Fibroblast of skin of scalp (primary cell): ENCODE measurements around the gene NDUFB5.
"Not testable (repeated sequence)": the region's sequence is repeated elsewhere in the genome, so short reads cannot be mapped to it uniquely, and the experiment has no call there.

ENCODE experiments used
- DNase-seq: peaks from one replicate; pipeline ENCODE4 v3.0.0-alpha.2; 2013

The NDUFB5 gene

DNA sequence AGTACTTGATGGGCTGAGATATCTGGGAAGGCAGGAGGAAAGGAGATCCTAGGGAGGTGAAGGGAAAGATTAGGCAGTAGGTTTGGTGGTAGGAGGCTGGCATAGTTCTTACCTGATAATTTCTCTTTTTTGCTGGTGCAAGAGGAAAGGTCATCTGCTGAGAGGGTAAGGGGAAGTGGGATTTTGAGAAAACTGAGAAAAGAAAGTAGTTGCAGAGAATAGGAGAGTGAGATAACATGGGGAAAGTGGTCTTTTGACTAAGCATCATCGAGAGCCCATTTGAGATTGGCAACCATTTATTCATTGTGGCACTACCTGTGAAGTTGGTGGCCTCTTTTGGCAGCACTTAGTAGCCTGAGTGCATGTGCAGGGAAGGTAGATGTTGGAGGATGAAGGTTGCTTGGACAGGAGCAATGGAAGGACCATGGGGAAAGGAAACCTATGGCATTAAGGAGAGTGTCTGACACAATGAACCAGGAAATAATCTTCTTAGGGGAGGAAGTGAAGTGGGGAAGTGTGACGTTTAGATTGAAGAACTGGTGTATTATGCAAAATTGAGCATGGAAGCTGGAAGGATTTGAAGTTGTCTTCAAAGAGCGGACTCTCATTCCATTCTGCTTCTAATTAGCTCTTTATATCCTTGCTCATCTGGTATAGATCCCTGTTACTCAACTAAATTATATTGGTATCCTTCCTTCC is 26.3 kb downstream of the NDUFB5 start:
- no peak for DNase-seq

DNA sequence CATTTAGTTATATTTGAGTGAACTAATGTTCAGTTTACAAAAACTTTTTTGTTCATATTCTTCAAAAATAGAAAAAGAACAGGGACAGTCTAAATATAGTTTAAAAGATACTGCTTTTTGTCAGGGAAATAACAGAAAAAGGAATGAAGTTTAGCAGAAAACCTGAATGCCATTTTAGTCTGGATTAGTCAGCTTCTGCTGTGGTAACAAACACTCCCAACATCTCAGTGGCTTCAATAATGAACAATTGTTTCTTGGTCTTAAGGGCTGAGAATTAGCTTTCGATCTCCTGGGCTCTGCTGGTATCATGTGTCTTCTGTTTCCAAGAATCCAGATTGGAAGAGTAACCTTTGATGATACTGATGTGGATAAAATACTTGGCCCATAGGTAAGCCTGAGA is 35.9 kb downstream of the NDUFB5 start:
- no peak for DNase-seq

DNA sequence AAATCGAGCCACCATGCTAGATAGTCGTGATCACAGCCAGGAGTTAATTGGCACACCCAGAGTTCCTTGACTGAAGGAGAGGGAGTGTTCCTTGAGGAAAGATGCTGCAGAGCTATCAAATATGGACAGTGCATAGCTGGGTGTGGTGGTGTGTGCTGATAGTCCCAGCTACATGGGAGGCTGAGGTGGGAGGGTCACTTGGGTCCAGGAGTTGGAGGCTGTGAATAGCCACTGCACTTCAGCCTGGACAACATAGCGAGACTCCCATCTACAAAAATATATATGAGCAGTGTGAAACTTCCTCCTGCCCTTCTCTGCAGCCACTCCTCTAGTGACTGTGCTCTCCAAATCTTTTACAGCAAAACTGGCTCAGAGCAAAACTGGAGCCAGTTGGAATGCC is 38.3 kb downstream of the NDUFB5 start:
- DNase-seq: no peak

DNA sequence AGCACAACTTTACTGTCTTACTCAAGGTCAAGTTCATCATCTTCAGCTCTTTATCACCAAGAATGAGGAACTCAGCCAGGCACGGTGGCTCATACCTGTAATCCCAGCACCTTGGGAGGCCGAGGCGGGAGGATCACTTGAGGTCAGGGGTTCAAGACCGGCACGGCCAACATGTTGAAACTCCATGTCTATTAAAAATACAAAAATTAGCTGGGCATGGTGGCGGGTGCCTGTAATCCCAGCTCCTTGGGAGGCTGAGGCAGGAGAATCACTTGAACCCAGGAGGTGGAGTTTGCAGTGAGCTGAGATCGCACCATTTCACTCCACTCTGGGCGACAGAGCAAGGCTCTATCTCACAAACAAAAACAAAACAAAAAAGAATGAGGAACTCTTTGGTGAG is 39.2 kb downstream of the NDUFB5 start:
- not testable (repeated sequence) for DNase-seq

DNA sequence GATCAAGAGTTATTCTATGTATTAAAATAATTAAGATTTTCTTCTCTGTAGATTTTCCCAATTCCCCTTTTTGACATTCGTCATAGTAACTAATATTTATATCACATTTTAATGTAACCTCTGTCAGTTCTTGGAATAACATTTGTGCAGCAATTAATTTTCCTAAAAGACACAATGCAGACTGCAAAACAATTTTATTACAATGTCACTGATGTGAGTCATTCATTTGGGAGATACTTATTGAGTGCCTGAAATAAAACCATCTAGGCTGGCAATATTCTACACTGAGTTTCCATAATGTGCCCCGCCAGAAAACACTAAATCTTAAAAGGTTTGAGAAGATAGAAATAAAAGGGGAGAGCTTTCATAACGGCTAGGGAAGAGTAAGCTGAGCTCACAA is 41.6 kb downstream of the NDUFB5 start:
- no peak for DNase-seq

DNA sequence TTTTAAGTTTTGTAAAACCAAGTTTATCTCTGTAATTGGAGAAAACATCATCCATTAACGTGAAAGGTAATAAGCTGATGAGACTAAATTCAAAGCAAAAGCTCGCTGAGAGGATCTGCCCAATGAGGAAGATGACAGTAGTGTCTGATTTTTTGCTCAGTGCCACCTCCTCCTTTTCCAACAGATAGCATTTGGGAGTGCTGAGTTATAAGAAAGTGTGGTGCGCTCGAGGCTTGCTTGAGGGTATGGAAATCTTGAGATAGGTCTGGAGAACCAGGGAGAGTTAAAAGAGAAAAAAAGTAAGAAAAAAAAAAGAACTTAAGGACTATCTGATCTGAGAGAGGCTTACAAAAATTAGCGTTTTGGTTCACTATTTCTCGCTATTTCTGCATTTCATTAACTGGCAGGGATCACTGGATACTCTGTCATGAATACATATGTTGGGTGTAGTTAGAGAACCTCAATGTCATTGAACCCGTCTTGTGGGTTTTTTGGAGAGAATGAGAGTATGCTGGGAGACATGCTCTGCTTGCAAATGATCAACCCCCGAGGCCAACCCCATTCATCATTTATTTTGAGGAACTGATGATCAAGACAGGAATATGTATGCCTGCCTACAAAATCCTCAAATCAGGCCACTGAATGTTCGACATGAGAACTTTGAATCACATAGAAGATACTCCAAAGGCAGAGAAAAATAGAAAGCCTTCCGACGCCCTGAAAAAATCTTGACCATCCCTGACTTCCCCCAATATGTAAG is 47.3 kb downstream of the NDUFB5 start:
- no peak for DNase-seq

DNA sequence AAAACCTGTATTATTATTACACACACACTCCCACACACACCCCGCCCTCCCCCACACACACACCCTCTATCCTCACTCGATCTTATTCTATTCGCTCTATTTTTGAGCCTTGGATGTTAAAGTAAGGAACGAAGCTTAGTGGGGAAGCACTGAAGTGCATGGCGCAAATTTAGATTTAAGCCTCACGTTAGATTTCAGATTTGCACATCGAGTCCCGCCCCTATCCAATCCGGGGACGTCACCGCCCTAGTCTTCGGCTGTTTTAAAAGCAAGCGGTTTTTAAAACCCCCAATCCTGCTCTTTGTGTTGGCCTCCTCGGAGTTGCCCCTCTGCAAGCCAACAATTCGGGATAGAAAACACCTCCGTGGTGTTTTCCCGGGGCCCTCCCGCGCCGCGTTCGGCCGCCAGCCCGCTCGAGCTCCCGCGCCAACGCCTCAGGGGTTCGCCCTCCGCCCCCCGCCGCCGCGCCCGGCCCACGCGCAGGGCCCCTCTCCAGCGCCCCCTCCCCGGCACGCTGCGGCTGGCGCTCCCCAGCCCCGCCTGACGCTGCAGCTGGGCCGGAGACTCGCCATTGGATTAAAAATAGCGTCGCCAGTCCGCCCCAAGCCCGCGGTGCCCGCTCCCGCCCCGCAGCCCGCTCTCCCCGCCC is 48.0 kb downstream of the NDUFB5 start, which contains the start of gene USP13:
Gene USP13 (plus strand): TSS at position 594 of the 649 bp plus-strand sequence. CDS start 186 bp downstream, outside the sequence.
- peak; percentile 86 for DNase-seq

DNA sequence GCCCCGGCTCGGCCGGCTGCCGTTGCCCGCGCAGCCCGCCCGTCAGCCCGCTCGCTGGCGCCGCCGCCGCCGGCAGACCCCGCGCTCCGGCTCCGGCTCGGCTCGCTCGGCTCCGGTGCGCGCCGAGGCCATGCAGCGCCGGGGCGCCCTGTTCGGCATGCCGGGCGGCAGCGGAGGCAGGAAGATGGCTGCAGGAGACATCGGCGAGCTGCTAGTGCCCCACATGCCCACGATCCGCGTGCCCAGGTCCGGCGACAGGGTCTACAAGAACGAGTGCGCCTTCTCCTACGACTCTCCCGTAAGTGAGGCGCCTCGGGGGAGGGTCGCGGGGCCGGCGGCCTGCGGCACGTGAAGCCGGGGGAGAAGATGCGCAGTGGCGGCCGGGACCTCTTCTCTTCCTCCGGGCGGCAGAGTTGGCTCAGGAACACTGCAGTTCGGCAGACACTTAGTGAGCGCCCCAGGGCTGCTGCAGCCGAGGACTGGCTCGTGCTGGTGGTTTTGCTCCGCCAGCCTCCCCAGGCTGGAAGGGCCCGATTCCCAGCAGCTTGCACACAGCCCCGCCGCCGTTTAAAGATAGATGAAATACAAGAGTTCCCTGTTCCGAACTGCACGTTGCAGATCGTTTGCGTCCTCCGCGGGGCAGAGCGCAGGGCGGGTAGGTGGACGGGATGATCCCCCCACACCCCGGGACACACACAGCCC is 48.7 kb downstream of the NDUFB5 start:
- peak; percentile 85 for DNase-seq

DNA sequence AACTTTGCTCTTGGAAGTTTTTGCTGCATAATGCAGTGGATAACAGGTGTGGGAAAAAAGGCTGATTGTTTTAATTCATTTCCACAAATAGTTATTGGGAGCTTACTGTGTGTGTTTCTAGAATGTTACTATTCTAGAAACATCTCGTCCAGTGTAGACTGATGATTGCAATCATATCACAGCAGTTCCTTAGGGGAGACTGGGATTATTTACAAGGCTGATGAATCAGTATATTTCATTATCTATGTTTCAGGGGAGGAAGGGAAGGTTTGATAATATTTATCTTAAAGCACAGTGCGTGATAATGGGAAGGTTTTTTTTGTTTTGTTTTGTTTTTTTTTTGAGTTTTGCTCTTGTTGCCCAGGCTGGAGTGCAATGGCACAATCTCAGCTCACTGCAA is 50.6 kb downstream of the NDUFB5 start:
- no peak for DNase-seq

DNA sequence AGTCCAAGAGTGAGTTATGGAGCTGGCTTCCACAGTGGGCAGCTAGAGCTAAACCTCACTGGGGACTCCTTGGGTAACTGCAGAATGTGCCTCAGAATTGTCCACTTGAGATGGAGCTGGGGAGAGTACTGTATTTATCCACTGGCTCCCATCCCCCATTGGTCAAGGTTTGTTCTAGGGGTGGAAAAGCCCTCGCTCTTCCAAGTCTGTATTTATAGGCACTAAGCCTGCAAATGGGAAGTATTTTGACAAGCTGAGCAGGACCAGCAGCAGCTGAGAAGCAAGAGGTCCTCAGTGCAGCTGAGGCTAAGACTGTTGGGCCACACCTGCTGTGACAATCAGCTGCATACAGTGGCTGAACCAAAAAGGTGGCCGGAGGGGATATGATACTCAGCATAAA is 54.0 kb downstream of the NDUFB5 start:
- DNase-seq: no peak

DNA sequence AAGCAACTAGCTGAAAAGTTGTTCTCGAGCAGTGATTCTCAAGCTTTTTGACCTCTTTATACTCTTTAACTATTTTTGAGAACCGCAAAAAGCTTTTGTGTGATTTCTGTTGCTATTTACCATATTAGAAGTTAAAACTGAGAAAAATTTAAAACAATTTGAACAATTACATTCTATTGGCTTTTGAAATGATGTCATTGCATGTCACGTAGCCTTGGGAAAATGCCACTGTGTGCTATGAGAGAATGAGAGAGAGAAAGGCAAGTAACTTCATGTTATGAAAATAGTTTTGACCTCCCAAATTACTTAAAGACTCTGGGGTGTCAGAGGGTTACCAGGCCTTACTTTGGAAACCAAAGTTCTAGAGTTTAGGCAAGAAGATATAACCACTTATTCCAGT is 56.3 kb downstream of the NDUFB5 start:
- DNase-seq: peak; percentile 18

DNA sequence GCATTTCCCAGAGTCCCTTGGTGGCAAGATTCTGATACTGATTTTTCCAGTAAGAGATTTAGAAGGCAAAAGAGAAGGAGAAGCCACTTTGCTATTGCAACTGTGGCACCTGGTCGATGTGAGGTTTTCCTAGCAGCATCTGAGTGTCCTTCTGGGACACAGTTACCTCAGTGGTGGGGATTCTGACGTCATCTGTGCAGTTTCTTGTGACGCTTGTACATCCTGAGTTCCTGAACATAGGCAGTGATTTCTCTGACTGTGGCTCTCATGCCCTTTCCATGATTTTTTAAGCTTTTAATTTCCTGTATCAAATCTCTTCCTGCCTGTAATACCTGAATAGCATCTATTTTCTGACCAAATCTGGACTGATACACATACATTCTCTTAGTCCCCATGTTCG is 57.2 kb downstream of the NDUFB5 start:
- no peak for DNase-seq

DNA sequence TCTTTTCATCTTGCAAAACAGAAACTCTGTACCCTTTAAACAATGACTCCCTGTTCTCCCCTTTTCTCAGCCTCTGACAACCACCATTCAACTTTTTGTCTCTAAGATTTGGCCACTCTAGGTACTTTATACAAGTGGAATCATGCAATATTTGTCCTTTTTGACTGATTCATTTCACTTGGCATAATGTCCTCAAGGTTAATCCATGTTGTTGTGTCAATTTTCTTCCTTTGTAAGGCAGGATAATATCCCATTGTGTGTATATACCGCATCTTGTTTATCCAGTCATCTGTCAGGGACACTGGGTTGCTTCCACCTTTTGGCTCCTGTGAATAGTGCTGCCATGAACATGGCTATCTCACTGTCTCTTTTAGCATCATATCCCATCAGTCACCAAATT is 58.5 kb downstream of the NDUFB5 start:
- no peak for DNase-seq

DNA sequence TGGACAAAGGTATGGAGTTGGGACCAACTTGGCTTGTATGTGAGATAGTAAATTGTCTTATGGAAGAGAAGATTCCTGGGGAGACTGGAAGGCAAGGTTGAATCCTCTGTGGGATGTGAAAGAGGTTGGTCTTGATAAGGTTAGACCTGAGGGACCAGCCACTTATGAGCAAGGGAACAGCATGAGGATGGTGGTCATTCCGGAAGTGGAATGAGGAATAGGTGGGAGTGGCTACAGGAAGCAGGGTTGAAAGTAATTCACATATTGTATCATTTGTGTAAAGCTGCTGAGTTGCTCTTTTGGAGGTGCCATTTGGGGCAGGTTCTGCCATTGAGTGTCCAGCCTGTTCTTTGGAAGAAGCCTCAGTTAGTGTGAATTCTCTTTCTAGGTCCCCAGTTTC is 61.4 kb downstream of the NDUFB5 start:
- DNase-seq: no peak

DNA sequence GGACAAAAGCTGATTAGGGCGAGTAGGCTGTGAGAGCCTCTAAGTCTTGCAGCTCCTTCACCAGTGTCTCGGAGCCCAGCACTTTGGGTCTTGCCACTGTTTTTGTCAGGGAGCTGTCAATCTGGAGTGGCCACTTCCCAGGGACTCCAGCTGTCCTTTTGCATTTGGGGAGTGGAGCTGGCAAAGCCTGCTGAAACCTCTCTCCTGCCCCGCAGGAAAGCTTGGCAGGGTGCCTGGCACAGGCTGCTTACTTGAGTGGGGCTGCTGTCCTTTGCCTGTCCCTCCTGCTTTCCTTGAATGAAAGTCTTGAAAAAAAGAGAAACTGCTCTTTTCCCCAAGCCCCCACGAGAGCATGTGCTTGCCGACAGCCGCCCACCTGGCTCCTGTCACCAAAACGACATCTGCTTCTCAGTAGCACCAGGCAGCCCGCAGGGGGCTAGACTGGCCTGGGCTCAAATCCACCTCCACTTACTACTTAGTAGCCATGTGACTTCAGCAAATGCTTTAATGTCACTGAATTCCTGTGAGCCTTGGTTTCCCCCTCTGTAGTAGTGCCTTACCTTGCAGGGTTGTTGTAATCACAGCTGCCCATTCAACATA is 61.9 kb downstream of the NDUFB5 start:
- DNase-seq: peak; percentile 25

DNA sequence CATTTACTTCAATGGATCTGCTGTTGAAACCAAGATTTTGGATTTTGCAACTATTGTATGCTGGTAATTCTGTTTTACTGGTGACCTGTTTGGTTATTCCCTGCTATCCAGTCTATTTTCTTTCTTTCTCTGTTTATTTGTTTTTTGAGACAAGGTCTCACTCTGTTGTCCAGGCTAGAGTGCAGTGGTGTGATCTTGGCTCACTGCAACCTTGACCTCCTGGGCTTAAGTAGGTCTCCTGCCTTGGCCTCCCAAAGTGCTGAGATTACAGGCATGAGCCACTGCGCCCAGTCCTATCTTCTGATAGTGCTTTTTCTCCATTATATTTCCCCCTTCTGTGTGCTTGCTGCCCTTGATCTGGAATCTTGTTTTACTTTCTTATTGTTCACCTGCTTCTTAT is 63.8 kb downstream of the NDUFB5 start:
- no peak for DNase-seq

DNA sequence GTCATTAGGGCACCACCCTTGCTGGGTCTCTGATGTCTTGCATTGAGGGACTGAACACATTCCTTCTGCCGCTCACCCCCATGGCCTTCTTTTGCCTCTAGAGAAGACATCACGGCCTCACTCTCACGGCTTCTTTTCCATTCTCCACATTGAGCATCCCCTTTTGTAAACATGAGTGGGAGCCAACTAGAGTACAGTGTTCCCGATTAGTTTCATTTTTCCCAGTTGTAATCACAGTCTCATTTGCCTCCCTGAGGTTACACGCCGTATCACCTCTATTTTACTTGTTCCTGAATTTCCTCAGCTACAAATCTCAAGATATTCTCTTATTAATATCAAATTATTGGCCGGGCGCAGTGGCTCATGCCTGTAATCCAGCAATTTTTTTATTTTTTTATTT is 65.7 kb downstream of the NDUFB5 start:
- DNase-seq: no peak

DNA sequence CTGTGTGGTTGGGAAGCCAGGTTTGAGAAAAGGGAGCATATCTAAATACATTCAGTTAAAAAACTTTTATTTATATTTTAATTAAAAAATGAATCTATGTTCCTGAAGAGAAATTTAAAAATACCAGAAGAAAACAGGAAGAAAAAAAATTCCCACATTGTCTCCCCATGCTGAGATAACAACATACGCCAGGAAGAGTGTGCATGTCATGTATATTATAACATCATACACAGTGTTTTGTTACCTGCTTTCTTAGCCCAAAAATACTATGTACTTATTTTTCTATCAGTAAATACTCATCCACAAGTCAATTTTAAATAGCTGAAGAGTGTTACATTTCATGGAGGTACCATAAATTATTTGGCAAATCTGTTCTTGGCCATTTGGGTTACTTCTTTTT is 66.7 kb downstream of the NDUFB5 start:
- DNase-seq: no peak

DNA sequence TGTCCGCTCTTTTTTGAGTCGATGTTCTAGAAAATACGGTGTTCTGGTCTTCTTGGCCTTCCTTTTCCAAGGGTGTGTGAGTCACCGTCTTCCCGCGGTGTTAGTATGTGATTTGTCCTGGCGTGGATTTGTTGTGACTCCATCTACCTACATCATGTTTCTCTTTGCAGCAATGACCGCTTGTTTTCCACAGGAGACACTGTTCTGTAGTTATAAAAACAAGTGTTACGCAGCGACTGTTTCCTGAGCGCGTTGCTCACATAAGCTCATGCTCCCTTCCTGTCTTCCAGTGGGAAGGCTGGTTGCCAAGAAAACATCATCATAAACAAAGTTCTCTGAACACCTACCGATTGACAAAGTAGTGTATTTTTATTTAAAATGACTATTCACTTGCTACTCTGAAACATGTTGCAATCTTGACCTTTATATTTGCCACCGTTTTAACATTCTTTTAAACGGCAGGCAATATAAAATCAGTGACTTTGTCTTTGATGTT is 67.2 kb downstream of the NDUFB5 start:
- no peak for DNase-seq

DNA sequence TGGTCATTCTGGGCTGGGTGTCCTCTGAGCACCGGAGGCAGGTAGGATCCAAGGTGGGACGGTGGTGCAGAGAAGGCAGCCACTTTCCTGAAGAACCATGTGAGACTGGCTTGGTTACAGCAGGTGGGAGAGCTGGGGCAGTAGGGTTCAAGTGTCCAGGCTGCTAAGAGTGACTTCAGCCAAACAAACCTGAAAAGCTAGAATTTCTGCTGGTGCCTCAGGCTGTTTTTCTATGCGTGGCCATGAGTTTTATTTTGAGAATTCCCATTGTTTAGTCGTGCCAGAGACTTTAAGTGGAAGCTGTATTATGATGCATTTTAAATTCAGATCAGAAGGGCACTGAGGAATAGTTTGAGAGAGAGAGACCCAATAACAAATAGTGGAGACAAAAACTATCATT is 68.3 kb downstream of the NDUFB5 start:
- DNase-seq: no peak

DNA sequence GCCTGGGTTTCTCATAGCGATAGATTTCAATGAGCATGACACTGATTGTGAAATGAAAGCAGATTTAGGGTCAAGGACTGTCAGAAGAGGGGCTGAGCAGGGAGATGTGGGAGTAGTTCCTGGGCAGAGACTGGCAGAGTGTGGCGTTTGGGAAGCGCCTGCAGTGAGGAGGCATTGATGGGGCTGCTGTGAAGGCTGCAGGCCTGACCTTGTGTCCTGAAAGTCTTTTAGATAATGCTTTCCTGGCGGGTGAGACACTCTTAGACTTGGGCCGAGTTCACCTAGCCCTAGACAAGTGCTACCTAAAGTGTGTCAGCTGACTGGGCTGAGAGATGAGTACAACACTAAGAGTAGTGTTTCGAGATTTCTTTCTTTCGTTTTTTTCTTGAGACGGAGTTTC is 68.9 kb downstream of the NDUFB5 start:
- no peak for DNase-seq

DNA sequence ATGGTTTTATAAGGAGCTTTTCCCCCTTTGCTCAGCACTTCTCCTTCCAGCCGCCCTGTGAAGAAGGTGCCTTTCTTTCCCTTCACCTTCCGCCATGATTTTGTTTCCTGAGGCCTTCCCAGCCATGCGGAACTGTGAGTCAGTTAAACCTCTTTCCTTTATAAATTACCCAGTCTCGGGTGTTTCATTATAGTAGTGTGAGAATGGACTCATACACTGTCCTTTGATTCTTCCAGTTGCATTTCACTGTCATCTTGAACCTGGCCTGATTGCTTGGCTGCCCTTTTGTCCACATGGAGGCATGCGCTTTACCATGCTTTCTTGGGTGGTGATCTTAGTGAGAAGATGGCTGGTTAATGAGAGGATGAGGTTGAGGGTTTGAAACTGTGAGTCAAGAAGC is 71.5 kb downstream of the NDUFB5 start:
- DNase-seq: no peak
